NK-92 treated with Interleukin-12 subunit alpha and Interleukin-12 subunit beta, amount 100 ng/mL, for 24 hours (cell line): ENCODE data around the gene SEMA3G.

ENCODE experiments used
- DNase-seq: peaks from one replicate; lab custom pipeline; 2025; lab: John Stamatoyannopoulos, UW

SEMA3G gene

GRCh38 chr3:52438579-52439425 lies 6.1 kb downstream of the SEMA3G start:
- DNase-seq = no peak

DNA sequence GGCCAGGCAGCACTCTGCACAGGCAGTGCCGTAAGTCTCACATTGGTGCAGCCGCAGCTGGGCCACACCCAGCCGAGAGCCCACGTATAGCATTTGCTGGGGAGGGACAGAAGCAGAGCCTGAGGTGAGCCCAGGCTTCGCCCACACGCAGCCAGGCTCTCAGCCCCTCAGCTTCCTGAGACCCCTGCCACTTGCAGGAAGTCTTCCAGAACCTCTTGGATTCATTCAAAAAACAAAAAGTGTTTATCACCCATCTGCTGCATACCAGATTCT lies 6.9 kb downstream of the SEMA3G start:
- DNase-seq = no peak

DNA sequence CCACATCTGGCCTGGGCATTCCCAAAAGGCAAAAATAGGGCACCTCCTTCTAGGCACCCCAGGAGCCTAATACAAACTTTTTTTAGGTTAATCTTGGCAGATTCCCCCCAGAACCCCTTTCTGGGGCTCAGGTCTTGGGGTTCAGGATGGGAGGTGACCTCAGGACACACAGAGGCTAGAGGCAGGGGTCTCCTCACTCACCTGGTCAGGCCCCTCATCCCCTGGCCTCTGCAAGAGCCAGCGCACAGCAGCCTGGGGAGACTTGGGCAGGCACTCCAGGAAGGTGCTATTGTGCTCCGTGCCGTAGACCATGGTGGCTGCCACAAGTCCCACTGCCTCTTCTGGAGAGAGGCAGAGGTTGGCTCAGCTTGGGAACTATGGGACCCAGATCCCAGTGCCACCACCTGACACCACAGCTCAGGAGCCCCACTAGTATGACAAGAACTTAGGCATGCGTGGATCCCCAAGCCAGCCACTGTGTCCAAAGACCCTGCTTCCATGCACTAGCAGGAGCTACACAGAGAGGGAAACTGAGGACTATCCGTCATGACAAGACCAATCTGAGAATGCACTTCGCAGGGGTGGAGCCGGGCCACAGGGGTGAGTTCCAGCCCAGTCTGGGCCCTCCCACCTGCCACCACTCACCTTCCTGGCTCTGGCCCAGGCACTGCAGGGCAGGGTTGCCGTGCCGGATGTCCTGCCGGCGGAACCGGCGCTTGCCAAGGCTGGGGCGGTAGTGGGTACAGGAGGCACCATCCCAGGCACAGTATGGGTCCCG lies 7.4 kb downstream of the SEMA3G start:
- no peak for DNase-seq

- DNase-seq = no peak
Observed at GRCh38 chr3:52436500-52437149, 8.3 kb downstream of the SEMA3G start.

DNA sequence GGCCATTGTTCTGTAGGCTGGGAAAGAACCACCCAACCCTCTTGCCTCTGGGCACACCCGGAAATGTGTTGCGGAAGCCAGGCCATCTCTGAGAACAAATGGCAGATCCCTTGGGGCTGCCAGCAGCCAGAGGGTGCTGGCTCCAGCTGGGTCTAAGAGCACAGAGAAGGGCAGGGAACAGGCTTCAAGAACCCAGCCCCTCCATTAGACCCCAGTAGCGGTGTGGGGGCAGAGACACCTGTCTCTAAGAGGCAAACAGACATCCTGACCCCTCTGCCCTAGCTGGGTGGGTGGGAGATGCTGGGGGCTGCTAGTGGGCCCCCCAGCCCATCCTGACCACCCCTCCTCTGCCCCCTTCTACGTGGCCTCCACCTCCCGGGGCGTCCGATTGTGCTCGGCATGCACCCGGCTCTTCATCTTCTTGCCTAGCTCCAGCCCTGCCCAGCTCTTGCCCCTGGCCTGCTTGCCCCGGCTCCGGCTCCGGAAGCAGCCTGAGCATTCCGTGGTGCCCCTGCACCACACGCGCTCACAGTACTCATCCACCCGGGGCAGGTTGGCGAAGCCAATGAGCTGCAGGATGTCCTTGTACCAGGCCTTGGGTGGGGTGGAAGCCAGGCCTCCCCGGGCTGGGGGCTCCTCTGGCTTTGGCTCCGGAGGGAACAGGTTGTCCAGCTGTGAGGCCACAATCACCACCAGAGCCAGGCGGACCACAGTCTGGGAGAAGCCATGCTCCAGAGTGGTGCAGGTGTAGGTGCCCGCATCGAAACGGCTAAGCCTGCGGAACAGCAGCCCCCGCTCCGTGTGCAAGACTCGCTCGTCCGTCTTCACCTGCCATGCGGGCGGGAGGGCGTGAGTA lies 9.4 kb downstream of the SEMA3G start:
- no peak for DNase-seq

DNA sequence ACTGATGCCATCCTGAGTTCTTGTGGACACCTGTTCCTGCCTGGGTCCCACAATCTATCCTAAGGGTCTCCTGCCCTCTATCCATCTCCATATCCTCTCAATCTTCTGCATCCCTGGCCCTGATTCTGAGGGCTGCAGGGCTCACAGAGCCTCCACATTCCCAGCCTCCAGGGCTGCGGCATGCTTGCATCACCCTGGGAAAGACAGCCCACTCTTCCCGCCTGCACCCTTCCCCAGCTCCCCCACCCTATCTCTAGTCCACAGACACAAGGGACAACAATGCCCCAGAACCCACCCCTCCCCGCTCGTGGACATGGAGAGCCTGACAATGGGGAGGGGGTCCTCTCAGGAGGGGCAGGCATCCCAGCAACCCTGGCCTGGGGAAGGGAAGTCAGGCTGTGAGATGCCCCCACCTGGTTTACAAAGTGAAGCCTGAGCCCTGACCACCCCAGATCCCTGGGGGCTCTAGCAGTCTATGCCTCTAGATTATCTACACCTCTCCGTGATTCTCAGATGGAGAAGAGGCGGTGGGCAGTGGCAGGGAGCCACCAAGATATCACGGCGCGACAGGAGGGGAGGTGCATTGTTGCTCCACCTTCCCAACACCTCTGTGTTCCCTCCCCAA lies 10.3 kb downstream of the SEMA3G start:
- no peak for DNase-seq

- DNase-seq = no peak
Observed at GRCh38 chr3:52433996-52434479, 10.9 kb downstream of the SEMA3G start.

DNA sequence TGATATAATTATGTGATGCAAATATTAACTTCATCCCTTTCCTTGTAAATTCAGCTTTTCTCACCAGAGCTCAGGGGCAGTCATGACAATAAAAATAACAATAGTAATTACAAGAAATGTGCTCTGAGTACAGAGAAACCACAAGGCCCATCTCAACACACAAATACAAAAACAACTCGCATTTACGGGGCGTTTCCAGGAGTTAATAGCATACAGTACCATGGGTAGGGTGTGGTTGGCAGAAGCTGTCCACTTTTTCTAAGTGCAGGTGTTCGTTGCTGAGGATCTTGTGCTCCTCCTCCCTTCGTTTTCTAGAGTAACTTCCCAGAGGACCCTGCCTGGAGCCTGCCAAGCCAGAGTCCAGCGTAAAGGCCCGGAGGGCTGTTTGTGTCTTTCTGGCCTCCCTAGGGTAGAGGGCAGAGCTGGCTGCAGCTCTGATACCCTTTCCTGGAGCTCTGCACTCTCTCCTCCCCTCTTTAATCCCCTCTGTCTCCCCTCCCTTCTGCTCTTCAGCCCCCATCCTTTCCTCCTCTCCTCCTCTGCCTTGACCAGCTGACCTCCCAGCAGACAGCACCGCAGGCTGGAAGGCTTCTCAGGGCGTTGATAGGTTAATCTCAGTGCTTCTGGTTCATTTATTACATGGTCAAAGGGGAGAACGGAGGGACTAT lies 11.4 kb downstream of the SEMA3G start:
- DNase-seq = no peak

GRCh38 chr3:52432691-52433141 lies 12.2 kb downstream of the SEMA3G start:
- no peak for DNase-seq

DNA sequence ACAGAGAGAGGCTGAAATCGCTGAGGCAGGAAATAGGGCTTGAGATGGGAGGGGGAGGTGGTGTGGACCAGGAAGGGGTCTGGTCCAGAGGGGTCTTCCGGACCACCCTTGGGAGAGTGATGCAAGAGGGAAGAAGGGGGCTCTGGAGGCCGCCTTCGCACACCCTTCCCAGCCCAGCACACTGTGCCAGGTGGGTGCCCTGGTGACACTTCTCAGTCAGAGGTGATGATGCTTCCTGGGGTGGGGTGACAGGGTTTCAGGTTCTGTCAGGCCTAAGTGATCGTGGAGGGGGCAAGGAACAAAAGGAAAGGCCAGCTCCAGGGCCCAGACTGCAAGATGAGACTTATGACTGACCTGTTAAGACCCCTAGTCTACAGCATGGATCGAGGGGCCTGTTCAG lies 12.7 kb downstream of the SEMA3G start:
- no peak for DNase-seq

- no peak for DNase-seq
Observed at GRCh38 chr3:52431459-52432223, 13.3 kb downstream of the SEMA3G start.

DNA sequence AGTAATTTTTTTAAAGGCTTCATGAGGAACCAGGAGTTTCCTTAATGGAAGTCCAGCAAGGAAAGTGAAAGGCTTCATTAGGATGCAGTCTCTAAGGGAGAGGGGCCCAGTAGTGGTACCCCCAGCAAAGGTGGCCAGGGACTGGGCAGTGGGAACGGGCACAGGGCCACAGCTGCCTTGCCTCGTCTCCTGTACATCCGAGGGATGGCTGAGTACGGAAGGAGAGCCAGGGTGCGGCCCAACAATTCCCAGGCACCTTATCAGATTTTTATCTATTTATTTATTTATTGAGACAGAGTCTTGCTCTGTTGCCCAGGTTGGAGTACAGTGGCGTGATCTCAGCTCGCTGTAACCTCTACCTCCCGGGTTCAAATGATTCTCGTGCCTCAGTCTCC lies 14.5 kb downstream of the SEMA3G start:
- no peak for DNase-seq

GRCh38 chr3:52429779-52430415 lies 15.0 kb downstream of the SEMA3G start:
- DNase-seq = no peak

- DNase-seq = no peak
Observed at GRCh38 chr3:52429031-52429430, 15.9 kb downstream of the SEMA3G start.

DNA sequence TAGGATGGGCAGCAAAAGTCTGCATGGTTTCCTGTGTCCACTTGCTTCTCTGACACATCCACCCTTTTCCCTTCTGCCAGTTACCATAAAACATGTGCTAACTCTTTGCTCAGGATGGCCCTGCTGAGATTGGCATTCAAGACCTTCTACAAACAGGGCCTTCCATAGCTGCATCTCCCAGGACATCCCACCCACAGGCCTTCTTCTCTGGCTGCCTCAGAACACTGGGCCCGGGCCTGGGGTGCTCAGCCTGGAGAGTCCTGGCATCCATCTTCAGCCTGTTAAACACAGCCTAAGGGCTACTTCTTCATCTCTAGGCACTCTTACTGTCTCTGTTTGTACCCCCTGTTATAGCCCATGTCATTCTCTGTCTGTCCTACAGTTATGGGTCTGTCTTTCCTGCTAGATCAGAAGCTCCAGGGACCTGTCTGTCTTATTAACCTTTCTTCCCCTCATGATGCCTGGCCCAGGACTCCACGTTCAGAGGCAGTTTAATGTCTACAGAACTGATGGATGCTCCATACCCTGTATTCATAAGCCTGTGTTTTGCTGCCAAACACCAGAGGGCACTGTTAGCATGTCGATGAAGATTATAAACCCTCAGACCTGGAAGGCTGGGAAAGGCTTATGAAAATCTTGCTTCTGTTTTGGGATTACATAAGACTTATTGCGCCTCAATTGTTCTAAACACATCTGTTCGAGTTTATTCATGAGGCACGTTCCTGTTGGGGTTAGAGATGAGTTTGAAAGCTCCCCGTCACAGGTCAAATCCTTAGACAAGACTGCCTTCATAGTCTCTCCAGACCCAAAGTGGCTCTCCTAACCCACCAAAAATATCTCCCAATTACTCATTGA lies 16.5 kb downstream of the SEMA3G start:
- no peak for DNase-seq

- no peak for DNase-seq
Observed at GRCh38 chr3:52423173-52423572, 21.7 kb downstream of the SEMA3G start.

DNA sequence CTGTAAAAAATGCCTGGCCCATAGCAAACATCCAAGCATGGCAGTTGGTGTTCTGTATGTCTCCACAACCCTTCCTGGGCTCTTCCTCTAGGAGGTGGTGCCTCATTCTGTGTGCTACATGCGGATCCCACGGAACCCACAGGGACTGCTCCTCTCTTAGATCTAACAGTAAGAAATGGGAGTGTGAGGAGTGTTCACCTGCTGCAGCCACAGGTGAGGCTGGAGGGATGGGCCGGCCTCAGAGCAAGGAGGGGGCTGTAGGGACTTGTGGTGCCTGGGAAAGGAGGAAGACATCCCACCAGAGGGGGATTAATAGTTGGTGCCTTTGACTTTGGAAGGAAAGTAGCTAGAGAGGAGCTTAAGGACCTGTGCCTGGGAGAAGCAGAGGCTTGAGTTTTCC lies 22.2 kb downstream of the SEMA3G start:
- DNase-seq = no peak

DNA sequence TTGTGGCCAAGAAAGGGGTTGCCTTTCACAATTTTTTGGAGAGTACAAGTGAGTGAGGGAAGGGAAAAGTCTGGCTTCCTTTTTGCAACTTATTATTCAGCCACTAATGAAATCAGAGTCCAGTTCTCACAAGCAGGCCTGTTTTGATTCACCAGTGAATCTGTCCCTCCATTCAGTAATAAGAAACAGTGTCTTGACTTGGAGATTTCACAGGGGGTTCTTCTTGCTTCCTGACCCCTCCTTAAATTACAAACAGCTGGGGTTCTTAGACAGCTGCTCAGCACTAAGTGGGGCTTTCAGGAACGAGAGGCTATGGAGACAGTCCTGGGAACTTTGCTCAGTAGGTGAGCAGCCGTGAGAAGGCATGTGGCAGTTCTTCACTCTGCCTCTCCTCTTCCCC lies 24.5 kb downstream of the SEMA3G start:
- no peak for DNase-seq

DNA sequence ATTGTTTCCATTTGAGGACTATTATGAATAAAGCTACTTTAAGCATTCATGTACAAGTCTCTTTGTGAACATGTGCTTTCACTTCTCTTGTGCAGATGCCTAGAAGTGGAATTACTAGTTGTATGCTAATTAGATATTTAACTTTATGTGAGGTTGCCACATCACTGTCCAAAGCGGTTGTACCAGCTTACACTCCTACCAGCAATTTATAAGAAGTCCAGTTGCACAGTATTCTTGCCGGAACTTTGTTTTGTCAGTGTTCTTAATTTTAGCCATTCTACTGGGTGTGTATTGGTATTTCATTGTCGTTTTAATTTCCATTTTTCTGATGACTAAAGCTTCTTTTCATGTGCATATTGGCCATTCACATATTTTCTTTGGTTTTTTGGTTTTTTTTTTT lies 29.1 kb downstream of the SEMA3G start:
- DNase-seq = no peak
